ENCODE data around the gene GPR156. TPM values are rescaled to one million over a fixed set of nuclear protein-coding genes. Genes with fewer than 3 reads are reported as not detected.
A peak's percentile ranks its signal among the peaks of the same experiment; 100 is the strongest.

GPR156 gene
- total RNA-seq, 1 experiment from 2014 or later, result 0.15 TPM

GRCh38 chr3:120244834-120245225, 40.2 kb downstream of the GPR156 start:
- TF ChIP-seq RAD21 (IDR thresholded peaks at IDR 0.05; ENCODE audit: low read depth), result peak; percentile 20; the same call in 1 of the 2 replicates
- no peak for TF ChIP-seq JUND (IDR thresholded peaks at IDR 0.05)
- Histone ChIP-seq H3K4me2 (ENCODE audit: low read length) (no peak overlapping the region), H3K36me3 (ENCODE audit: control insufficient read depth in 1 of 2, insufficient read depth in 2 of 2, low read length in 2 of 2) (no peaks in the 10 kb centered on the region), H3K4me1 (ENCODE audit: control insufficient read depth in 1 of 2, insufficient read depth in 2 of 2, low read length in 2 of 2) (no peaks in the 10 kb centered on the region), H3K27ac (ENCODE audit: low read depth, low read length) (no peak overlapping the region), H4K20me1 (ENCODE audit: insufficient read depth) (no peaks in the 10 kb centered on the region), H3K9ac (ENCODE audit: low read length) (no peak overlapping the region), H3K27me3 (ENCODE audit: insufficient read depth, low read length) (0 out of 2 replicates have a peak, but pooled peaks cover under 1% of the 10 kb centered on the region), H2AFZ (ENCODE audit: low read depth, low read length, poor library complexity, severe bottlenecking) (peak overlapping the region; percentile 27), H3K79me2 (ENCODE audit: insufficient read depth, low read length) (no peaks in the 10 kb centered on the region), H3K4me3 (replicated peaks in 1 of 2; ENCODE audit: low read depth in 1 of 2, low read length in 2 of 2) (no peak overlapping the region), H3K9me3 (ENCODE audit: control insufficient read depth in 1 of 2, insufficient read depth in 1 of 2, low read depth in 1 of 2, low read length in 2 of 2) (no peaks in the 10 kb centered on the region), H3K9me2 (ENCODE audit: insufficient read depth) (no peaks in the 10 kb centered on the region)
- BruUV-seq (replicated peaks), result no TSS peak
- no peak for DNase-seq (ENCODE audit: low read depth, low spot score)
- intact Hi-C loops (cut with micrococcal nuclease), result loop anchor here (1.0 to 5.0 kb wide), 4 partner anchors 113 to 314 kb away; no protein-coding TSS in a partner anchor
- no peak for ATAC-seq
- ChIA-PET POLR2A (interaction anchor here (1.2 to 1.4 kb wide), 2 partner anchors 172 to 177 kb away, joined by 3 read pairs; no protein-coding TSS in a partner anchor), CTCF (interaction anchor here (1.1 to 6.4 kb wide), 6 partner anchors 113 to 323 kb away, joined by 3 to 115 read pairs (median 5); no protein-coding TSS in a partner anchor), RAD21 (ENCODE audit: low non-redundant PET in 1 of 2, low total read pairs in 2 of 2, uncharacterized antibody in 2 of 2, unreplicated experiment in 2 of 2) (interaction anchor here (0.7 to 2.5 kb wide), 7 partner anchors 104 to 314 kb away, joined by 3 to 16 read pairs (median 6); no protein-coding TSS in a partner anchor)

DNA sequence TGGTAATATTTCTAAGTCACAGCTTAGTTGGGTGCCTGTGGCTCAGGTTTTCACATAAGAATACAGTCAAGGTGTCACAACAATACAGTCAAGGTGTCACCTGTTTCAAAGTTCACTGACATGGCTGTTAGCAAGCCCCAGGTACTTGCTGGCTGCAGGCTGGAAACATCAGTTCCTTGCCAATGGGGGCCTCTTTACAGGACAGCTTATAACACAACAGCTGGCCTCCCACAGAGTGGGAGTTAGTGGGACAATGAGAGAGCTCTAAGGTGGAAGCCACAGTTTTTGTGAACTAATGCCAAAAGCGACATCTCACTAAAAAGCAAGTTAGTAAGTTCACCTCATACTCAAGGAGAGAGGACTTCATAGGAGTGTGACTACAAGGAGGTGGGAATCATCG, 45.4 kb downstream of the GPR156 start:
- Histone ChIP-seq H3K36me3 (ENCODE audit: control insufficient read depth in 1 of 2, insufficient read depth in 2 of 2, low read length in 2 of 2) (no peaks in the 10 kb centered on the region), H3K4me3 (replicated peaks in 1 of 2; ENCODE audit: low read depth in 1 of 2, low read length in 2 of 2) (no peak overlapping the region), H3K27ac (ENCODE audit: low read depth, low read length) (no peak overlapping the region), H2AFZ (ENCODE audit: low read depth, low read length, poor library complexity, severe bottlenecking) (no peak overlapping the region), H3K4me1 (ENCODE audit: control insufficient read depth in 1 of 2, insufficient read depth in 2 of 2, low read length in 2 of 2) (no peaks in the 10 kb centered on the region), H3K9me2 (ENCODE audit: insufficient read depth) (no peaks in the 10 kb centered on the region), H3K9ac (ENCODE audit: low read length) (no peak overlapping the region), H3K27me3 (ENCODE audit: insufficient read depth, low read length) (peaks cover 6% of the 10 kb centered on the region; the same call in 1 of the 2 replicates), H3K9me3 (ENCODE audit: control insufficient read depth in 1 of 2, insufficient read depth in 1 of 2, low read depth in 1 of 2, low read length in 2 of 2) (no peaks in the 10 kb centered on the region), H3K4me2 (ENCODE audit: low read length) (no peak overlapping the region), H4K20me1 (ENCODE audit: insufficient read depth) (no peaks in the 10 kb centered on the region), H3K79me2 (ENCODE audit: insufficient read depth, low read length) (no peaks in the 10 kb centered on the region)
- ChIA-PET RAD21 (ENCODE audit: low non-redundant PET in 1 of 2, low total read pairs in 2 of 2, uncharacterized antibody in 2 of 2, unreplicated experiment in 2 of 2) (interaction anchor here in 1 of 2 experiments (0.8 kb wide), 1 partner anchor 177 kb away, joined by 3 read pairs; no protein-coding TSS in a partner anchor), POLR2A (no interaction called here), CTCF (interaction anchor here (1.6 kb wide), 1 partner anchor 178 kb away, joined by 6 read pairs; no protein-coding TSS in a partner anchor)
- DNase-seq (ENCODE audit: low read depth, low spot score), result no peak
- no TSS peak for BruUV-seq (replicated peaks)
- intact Hi-C loops (cut with micrococcal nuclease), result no loop called here
- ATAC-seq, result no peak
- no peak for TF ChIP-seq CEBPB (IDR thresholded peaks at IDR 0.05; ENCODE audit: low read depth)
